ENCODE results near the gene TTC7B.

Gene TTC7B

GRCh38 chr14:90489306-90489705, 326.9 kb downstream of the TTC7B start:
- DNase-seq (ENCODE audit: low read depth), result no peak

GRCh38 chr14:90488256-90488655, 328.0 kb downstream of the TTC7B start:
- no peak for DNase-seq (ENCODE audit: low read depth)

DNA sequence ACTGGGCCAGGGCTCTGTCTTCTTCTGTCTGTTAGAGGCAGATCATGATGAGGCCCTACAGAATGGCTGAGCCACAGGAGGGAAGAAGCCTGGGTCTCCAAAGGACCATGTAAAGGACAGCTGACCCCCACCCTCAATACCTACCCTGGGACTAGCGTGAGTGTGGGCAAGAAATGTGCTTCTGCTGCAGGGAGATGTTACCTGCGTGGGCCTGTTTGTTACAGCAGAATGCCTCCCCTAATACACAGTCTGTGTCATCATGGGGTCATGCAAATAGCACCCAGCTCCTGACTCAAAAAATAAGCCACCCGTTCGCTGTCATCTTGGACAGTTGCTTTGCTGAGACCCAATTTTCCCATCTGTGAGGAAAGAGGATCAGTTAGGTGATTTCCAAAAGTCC, 328.8 kb downstream of the TTC7B start:
- no peak for DNase-seq (ENCODE audit: low read depth)

- no peak for DNase-seq (ENCODE audit: low read depth)
Observed at GRCh38 chr14:90487031-90487430, 329.2 kb downstream of the TTC7B start.

- DNase-seq (ENCODE audit: low read depth), result no peak
Observed at GRCh38 chr14:90484291-90484690, 331.9 kb downstream of the TTC7B start.

DNA sequence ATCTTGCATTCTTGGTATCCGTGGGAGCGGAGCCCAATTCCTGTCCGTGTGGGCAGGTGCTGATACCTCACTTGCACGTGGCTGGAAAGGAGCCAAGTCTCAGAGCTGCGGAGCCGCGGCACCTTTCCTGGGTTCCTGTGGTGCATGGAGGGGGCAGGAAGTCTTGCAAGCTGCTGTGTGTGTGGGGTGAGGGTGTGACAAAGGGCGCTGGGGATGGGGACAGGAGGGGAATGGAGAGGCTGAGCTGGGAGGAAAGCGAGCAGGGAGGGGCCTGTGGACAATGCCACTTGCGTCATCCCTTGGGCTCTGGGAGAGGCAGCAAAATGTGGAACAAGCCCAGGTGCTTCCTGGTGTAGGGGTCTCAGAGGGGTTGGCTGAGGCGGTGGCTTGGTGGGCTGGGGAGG, 332.7 kb downstream of the TTC7B start:
- DNase-seq (ENCODE audit: low read depth), result no peak

- DNase-seq (ENCODE audit: low read depth), result no peak
Observed at GRCh38 chr14:90483117-90483516, 333.1 kb downstream of the TTC7B start.

DNA sequence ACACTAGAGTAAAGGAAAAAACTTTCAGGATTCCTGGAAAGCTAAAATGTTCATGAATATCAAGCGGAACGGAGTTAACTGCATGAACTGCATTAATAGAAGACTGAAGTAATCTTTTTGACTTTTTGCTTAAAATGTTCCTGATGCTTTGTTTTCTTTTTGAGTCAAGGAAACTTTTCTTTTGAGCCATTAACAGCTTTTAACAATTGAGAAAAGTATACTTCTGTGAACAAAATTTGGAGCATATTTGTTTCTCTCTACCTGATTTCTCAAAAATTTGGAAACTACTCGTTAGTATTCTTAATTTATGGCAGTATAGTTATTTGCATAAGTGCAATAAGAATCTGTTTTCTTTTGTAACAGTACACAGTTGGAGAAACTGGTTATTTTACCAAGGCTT, 340.9 kb downstream of the TTC7B start:
- DNase-seq (ENCODE audit: low read depth), result no peak

All from stimulated activated CD8-positive, alpha-beta memory T cell treated with anti-CD3 and anti-CD28 coated beads, Interleukin-7, amount 100 ng/mL, for 24 hours (primary cell).